ENCODE results near the gene TWIST2. TPM values are rescaled to one million over a fixed set of nuclear protein-coding genes. Genes with fewer than 3 reads are reported as not detected.

The TWIST2 gene
- polyA plus RNA-seq, 1 donor from 2014 or later = not detected

- Histone ChIP-seq H3K36me3 (ENCODE audit: insufficient read depth, low read length) (no peaks in the 10 kb centered on the region), H3K4me3 (ENCODE audit: low read length) (no peak overlapping the region), H3K9ac (ENCODE audit: low read length) (no peak overlapping the region), H3K9me2 (ENCODE audit: insufficient read depth, low read length) (no peaks in the 10 kb centered on the region), H4K20me1 (ENCODE audit: insufficient read depth) (no peaks in the 10 kb centered on the region), H3K27ac (ENCODE audit: low read length) (no peak overlapping the region), H2AFZ (ENCODE audit: low read depth, low read length) (no peak overlapping the region), H3K4me2 (ENCODE audit: low read length) (no peak overlapping the region), H3K9me3 (ENCODE audit: low read length) (no peaks in the 10 kb centered on the region), H3F3A (ENCODE audit: insufficient read depth, low read length, poor library complexity, severe bottlenecking) (no peaks in the 10 kb centered on the region), H3K27me3 (ENCODE audit: insufficient read depth, low read depth, low read length) (no peaks in the 10 kb centered on the region), H3K79me2 (replicated peaks; ENCODE audit: insufficient read depth, low read length) (no peaks in the 10 kb centered on the region)
- TF ChIP-seq EZH2 (IDR thresholded peaks at IDR 0.05; ENCODE audit: borderline replicate concordance, insufficient read depth, low read length, poor library complexity, severe bottlenecking) (no peak), RAD21 (conservative IDR thresholded peaks at IDR 0.05) (no peak), TAF1 (IDR thresholded peaks at IDR 0.05; ENCODE audit: low read depth) (no peak), EP300 (conservative IDR thresholded peaks at IDR 0.05; ENCODE audit: poor library complexity, severe bottlenecking) (no peak), REST (IDR thresholded peaks at IDR 0.05; ENCODE audit: borderline replicate concordance) (no peak)
These were observed 14.0 kb downstream of the TWIST2 start for GRCh38 chr2:238861766-238862315.

- TF ChIP-seq RAD21 (conservative IDR thresholded peaks at IDR 0.05) (no peak), TAF1 (IDR thresholded peaks at IDR 0.05; ENCODE audit: low read depth) (no peak), EZH2 (IDR thresholded peaks at IDR 0.05; ENCODE audit: borderline replicate concordance, insufficient read depth, low read length, poor library complexity, severe bottlenecking) (no peak), MXI1 (conservative IDR thresholded peaks at IDR 0.05; ENCODE audit: poor library complexity, severe bottlenecking) (no peak), SMC3 (conservative IDR thresholded peaks at IDR 0.05; ENCODE audit: poor library complexity) (no peak), CTCF (IDR thresholded peaks at IDR 0.05; ENCODE audit: poor library complexity, severe bottlenecking) (no peak), EP300 (conservative IDR thresholded peaks at IDR 0.05; ENCODE audit: poor library complexity, severe bottlenecking) (no peak), POLR2AphosphoS5 (IDR thresholded peaks at IDR 0.05) (no peak), REST (IDR thresholded peaks at IDR 0.05; ENCODE audit: borderline replicate concordance) (no peak)
- no peak overlapping the region for H3K4me3 ChIP-seq (ENCODE audit: low read length)
- no peaks in the 10 kb centered on the region for H3K79me2 ChIP-seq (replicated peaks; ENCODE audit: insufficient read depth, low read length)
- no peaks in the 10 kb centered on the region for H3K27me3 ChIP-seq (ENCODE audit: insufficient read depth, low read depth, low read length)
- no peaks in the 10 kb centered on the region for H3F3A ChIP-seq (ENCODE audit: insufficient read depth, low read length, poor library complexity, severe bottlenecking)
- no peak overlapping the region for H3K27ac ChIP-seq (ENCODE audit: low read length)
- H2AFZ ChIP-seq (ENCODE audit: low read depth, low read length) = no peak overlapping the region
- H3K9me2 ChIP-seq (ENCODE audit: insufficient read depth, low read length) = no peaks in the 10 kb centered on the region
- H3K36me3 ChIP-seq (ENCODE audit: insufficient read depth, low read length) = no peaks in the 10 kb centered on the region
- no peaks in the 10 kb centered on the region for H3K9me3 ChIP-seq (ENCODE audit: low read length)
- no peaks in the 10 kb centered on the region for H4K20me1 ChIP-seq (ENCODE audit: insufficient read depth)
- H3K4me2 ChIP-seq (ENCODE audit: low read length) = no peak overlapping the region
- H3K9ac ChIP-seq (ENCODE audit: low read length) = no peak overlapping the region
These were observed 14.8 kb downstream of the TWIST2 start for GRCh38 chr2:238862701-238863100.

All from neural cell (in vitro differentiated cells).